SIG-M5 (cell line): Measurements from ENCODE around the gene CPVL.

Experiments used
- DNase-seq: peaks from one replicate; lab custom pipeline; 2025; lab: John Stamatoyannopoulos, UW

The CPVL gene

GRCh38 chr7:29003703-29004102 lies 142.6 kb downstream of the CPVL start:
- DNase-seq, result no peak

- DNase-seq, result no peak
Observed at GRCh38 chr7:29000717-29001076, 145.6 kb downstream of the CPVL start.

GRCh38 chr7:28999895-29000716 lies 146.2 kb downstream of the CPVL start:
- DNase-seq, result no peak

GRCh38 chr7:28999427-28999826 lies 146.9 kb downstream of the CPVL start:
- DNase-seq, result no peak

- DNase-seq, result no peak
Observed at GRCh38 chr7:28998105-28998504, 148.2 kb downstream of the CPVL start.

- no peak for DNase-seq
Observed at GRCh38 chr7:28996836-28997235, 149.5 kb downstream of the CPVL start.

GRCh38 chr7:28993371-28993770 lies 153.0 kb downstream of the CPVL start:
- no peak for DNase-seq

- no peak for DNase-seq
Observed at GRCh38 chr7:28992798-28993197, 153.5 kb downstream of the CPVL start.

GRCh38 chr7:28990200-28990960 lies 156.0 kb downstream of the CPVL start:
- no peak for DNase-seq

GRCh38 chr7:28989211-28989980 lies 156.9 kb downstream of the CPVL start:
- no peak for DNase-seq

- DNase-seq, result no peak
Observed at GRCh38 chr7:28988810-28989209, 157.5 kb downstream of the CPVL start.

- no peak for DNase-seq
Observed at GRCh38 chr7:28988091-28988490, 158.2 kb downstream of the CPVL start.

- peak; percentile 14 for DNase-seq
Observed at GRCh38 chr7:28986765-28987110, 159.6 kb downstream of the CPVL start.

GRCh38 chr7:28986028-28986764 lies 160.1 kb downstream of the CPVL start:
- DNase-seq, result no peak

GRCh38 chr7:28984631-28985030 lies 161.7 kb downstream of the CPVL start:
- DNase-seq, result no peak

GRCh38 chr7:28984217-28984616 lies 162.1 kb downstream of the CPVL start:
- no peak for DNase-seq

- no peak for DNase-seq
Observed at GRCh38 chr7:28983396-28984190, 162.7 kb downstream of the CPVL start.

- no peak for DNase-seq
Observed at GRCh38 chr7:28981161-28981465, 165.2 kb downstream of the CPVL start.

- no peak for DNase-seq
Observed at GRCh38 chr7:28980451-28981160, 165.7 kb downstream of the CPVL start.

- no peak for DNase-seq
Observed at GRCh38 chr7:28979776-28980175, 166.6 kb downstream of the CPVL start.

GRCh38 chr7:28977881-28978280 lies 168.5 kb downstream of the CPVL start:
- DNase-seq, result no peak
